Duodenal mucosa (tissue), 2 donors: ENCODE measurements around the gene OR1B1.

ENCODE experiments used
- H3K27ac ChIP-seq: one replicate; pipeline ENCODE4 v1.7.0; 2013; ENCODE audit warnings: low read depth, low read length
- H3K27me3 ChIP-seq, 2 donors: one replicate each; pipeline ENCODE4 v1.7.0; 2013; ENCODE audit warnings: low read length in 2 of 2, control low read depth in 1 of 2; ENCODE audit not compliant: insufficient read depth in 2 of 2, control insufficient read depth in 1 of 2
- H3K36me3 ChIP-seq, 2 donors: one replicate each; pipeline ENCODE4 v1.7.0; 2013; ENCODE audit warnings: low read length in 2 of 2, control low read depth in 1 of 2; ENCODE audit not compliant: insufficient read depth in 2 of 2, control insufficient read depth in 1 of 2
- H3K4me1 ChIP-seq, 2 donors: one replicate each; pipeline ENCODE4 v1.7.0; 2013; ENCODE audit warnings: low read length in 2 of 2, control low read depth in 1 of 2; ENCODE audit not compliant: insufficient read depth in 2 of 2, control insufficient read depth in 1 of 2
- H3K4me3 ChIP-seq, 2 donors: one replicate each; pipeline ENCODE4 v1.7.0; 2013; ENCODE audit warnings: low read length in 2 of 2, low read depth in 1 of 2
- H3K9ac ChIP-seq, 2 donors: one replicate each; pipeline ENCODE4 v1.7.0; 2013; ENCODE audit warnings: low read length in 2 of 2, low read depth in 1 of 2
- H3K9me3 ChIP-seq, 2 donors: one replicate each; pipeline ENCODE4 v1.7.0; 2013; ENCODE audit warnings: low read length in 2 of 2, control low read depth in 1 of 2; ENCODE audit not compliant: control insufficient read depth in 1 of 2

The OR1B1 gene

GRCh38 chr9:122657527-122657926 lies at the start of gene OR1B1:
TSS of gene OR1B1 (minus strand) at chr9:122657627.
- no peaks in the 10 kb centered on the region for H3K36me3 ChIP-seq
- H3K4me3 ChIP-seq: no peak within 1 kb of the TSS
- no peak within 1 kb of the TSS for H3K27ac ChIP-seq

GRCh38 chr9:122695696-122696095 lies 38.3 kb upstream of the OR1B1 start:
- H3K36me3 ChIP-seq: no peaks in the 10 kb centered on the region
- no peak overlapping the region for H3K27ac ChIP-seq
- no peaks in the 10 kb centered on the region for H3K4me1 ChIP-seq
- H3K4me3 ChIP-seq: no peak overlapping the region
- peaks cover 0 to 3% of the 10 kb centered on the region in 2 donors for H3K9me3 ChIP-seq
- no peaks in the 10 kb centered on the region for H3K27me3 ChIP-seq
- no peak overlapping the region for H3K9ac ChIP-seq

More at GRCh38 chr9:122657527-122657926, at the start of gene OR1B1:
- Histone ChIP-seq H3K9me3 (no peaks in the 10 kb centered on the region), H3K9ac (no peak within 1 kb of the TSS), H3K4me1 (no peaks in the 10 kb centered on the region), H3K27me3 (no peaks in the 10 kb centered on the region)

- H3K36me3 ChIP-seq: no peaks in the 10 kb centered on the region
These were observed 27.4 kb upstream of the OR1B1 start for GRCh38 chr9:122684851-122685250.

GRCh38 chr9:122672481-122672880 lies 15.1 kb upstream of the OR1B1 start:
- H3K27me3 ChIP-seq: no peaks in the 10 kb centered on the region
- H3K9me3 ChIP-seq: peaks cover 8 to 14% of the 10 kb centered on the region in 2 donors
- H3K4me3 ChIP-seq: no peak overlapping the region
- H3K36me3 ChIP-seq: no peaks in the 10 kb centered on the region
- H3K4me1 ChIP-seq: no peaks in the 10 kb centered on the region
- no peak overlapping the region for H3K27ac ChIP-seq
- no peak overlapping the region for H3K9ac ChIP-seq

More at GRCh38 chr9:122684851-122685250, 27.4 kb upstream of the OR1B1 start:
- peaks cover 0 to 4% of the 10 kb centered on the region in 2 donors for H3K9me3 ChIP-seq
- no peaks in the 10 kb centered on the region for H3K27me3 ChIP-seq
- no peaks in the 10 kb centered on the region for H3K4me1 ChIP-seq
- no peak overlapping the region for H3K4me3 ChIP-seq
- no peak overlapping the region for H3K27ac ChIP-seq
- H3K9ac ChIP-seq: no peak overlapping the region

- Histone ChIP-seq H3K4me1 (no peaks in the 10 kb centered on the region), H3K4me3 (no peak within 1 kb of the TSS), H3K9me3 (no peaks in the 10 kb centered on the region), H3K9ac (no peak within 1 kb of the TSS), H3K27ac (no peak within 1 kb of the TSS), H3K27me3 (no peaks in the 10 kb centered on the region), H3K36me3 (no peaks in the 10 kb centered on the region)
These were observed 4.0 kb upstream of the OR1B1 start, which contains the start of gene OR1L1 for GRCh38 chr9:122661416-122661815. TSS of gene OR1L1 (plus strand) at chr9:122661716. CDS start at chr9:122661716, 0 bp downstream.

GRCh38 chr9:122656378-122656777 lies 1.0 kb downstream of the OR1B1 start:
- Histone ChIP-seq H3K9ac (no peak overlapping the region), H3K4me1 (no peaks in the 10 kb centered on the region), H3K27ac (no peak overlapping the region), H3K9me3 (no peaks in the 10 kb centered on the region), H3K4me3 (no peak overlapping the region), H3K36me3 (no peaks in the 10 kb centered on the region), H3K27me3 (no peaks in the 10 kb centered on the region)

- Histone ChIP-seq H3K9me3 (no peaks in the 10 kb centered on the region), H3K36me3 (no peaks in the 10 kb centered on the region), H3K27ac (no peak overlapping the region), H3K4me3 (no peak overlapping the region), H3K9ac (no peak overlapping the region), H3K4me1 (no peaks in the 10 kb centered on the region), H3K27me3 (no peaks in the 10 kb centered on the region)
These were observed 15.2 kb downstream of the OR1B1 start for GRCh38 chr9:122642226-122642625.

GRCh38 chr9:122619996-122620395 lies 37.4 kb downstream of the OR1B1 start:
- no peaks in the 10 kb centered on the region for H3K36me3 ChIP-seq
- no peaks in the 10 kb centered on the region for H3K4me1 ChIP-seq
- H3K27me3 ChIP-seq: no peaks in the 10 kb centered on the region
- no peak overlapping the region for H3K27ac ChIP-seq
- no peak overlapping the region for H3K9ac ChIP-seq
- no peaks in the 10 kb centered on the region for H3K9me3 ChIP-seq
- no peak overlapping the region for H3K4me3 ChIP-seq

GRCh38 chr9:122614362-122614761 lies 43.1 kb downstream of the OR1B1 start, which contains the start of gene OR1Q1:
TSS of gene OR1Q1 (plus strand) at chr9:122614738. CDS start at chr9:122614738, 0 bp downstream.
- H3K27ac ChIP-seq: no peak within 1 kb of the TSS
- H3K27me3 ChIP-seq: no peaks in the 10 kb centered on the region
- no peak within 1 kb of the TSS for H3K4me3 ChIP-seq
- no peaks in the 10 kb centered on the region for H3K4me1 ChIP-seq
- H3K36me3 ChIP-seq: no peaks in the 10 kb centered on the region
- H3K9me3 ChIP-seq: no peaks in the 10 kb centered on the region
- H3K9ac ChIP-seq: no peak within 1 kb of the TSS

GRCh38 chr9:122609804-122610203 lies 47.6 kb downstream of the OR1B1 start:
- H3K9ac ChIP-seq: no peak overlapping the region
- no peak overlapping the region for H3K27ac ChIP-seq
- H3K4me3 ChIP-seq: no peak overlapping the region
- H3K27me3 ChIP-seq: no peaks in the 10 kb centered on the region
- no peaks in the 10 kb centered on the region for H3K4me1 ChIP-seq
- no peaks in the 10 kb centered on the region for H3K36me3 ChIP-seq
- no peaks in the 10 kb centered on the region for H3K9me3 ChIP-seq

GRCh38 chr9:122606587-122606986 lies 50.8 kb downstream of the OR1B1 start:
- H3K27me3 ChIP-seq: no peaks in the 10 kb centered on the region
- H3K4me1 ChIP-seq: no peaks in the 10 kb centered on the region
- no peak overlapping the region for H3K27ac ChIP-seq
- H3K4me3 ChIP-seq: no peak overlapping the region
- no peak overlapping the region for H3K9ac ChIP-seq
- H3K36me3 ChIP-seq: no peaks in the 10 kb centered on the region
- no peaks in the 10 kb centered on the region for H3K9me3 ChIP-seq
